Measurements from ENCODE around the gene ZBTB32. TPM values are rescaled to one million over a fixed set of nuclear protein-coding genes. Genes with fewer than 3 reads are reported as not detected.

The ZBTB32 gene
- total RNA-seq, 4 donors from 2014 or later, result 0.38 TPM; not detected in 3

- 49 to 60% methylated on average over 1 to 8 of the region's 9 CpGs for WGBS, 2 donors
- H3K4me3 ChIP-seq, result no peak overlapping the region
These were observed 1.0 kb upstream of the ZBTB32 start for GRCh38 chr19:35703343-35703742.

GRCh38 chr19:35708391-35708790 lies 4.0 kb downstream of the ZBTB32 start:
- H3K36me3 ChIP-seq, result no peaks in the 10 kb centered on the region
- no peak for DNase-seq
- no peaks in the 10 kb centered on the region for H3K9me3 ChIP-seq
- peaks cover 0 to 52% (median 0%) of the 10 kb centered on the region in 3 donors for H3K4me1 ChIP-seq
- no peak overlapping the region for H3K27ac ChIP-seq
- WGBS, 2 donors, result 100% methylated on average over 1 of the region's 1 CpG; no CpG with 5 or more reads in 1 of the 2 donors
- no peak overlapping the region for H3K4me3 ChIP-seq
- intact Hi-C loops (cut with DNase I), result no loop called here
- TF ChIP-seq POLR2A (IDR thresholded peaks at IDR 0.05), result no peak
- peaks cover 0 to 3% (median 0%) of the 10 kb centered on the region in 4 donors for H3K27me3 ChIP-seq

More at GRCh38 chr19:35703343-35703742, 1.0 kb upstream of the ZBTB32 start:
- peaks cover 3 to 38% (median 11%) of the 10 kb centered on the region in 3 donors for H3K4me1 ChIP-seq
- intact Hi-C loops (cut with DNase I), result no loop called here
- H3K27me3 ChIP-seq, result peaks cover 0 to 8% (median 0%) of the 10 kb centered on the region in 4 donors
- H3K9me3 ChIP-seq, result no peaks in the 10 kb centered on the region
- DNase-seq, result no peak
- no peaks in the 10 kb centered on the region for H3K36me3 ChIP-seq
- H3K27ac ChIP-seq, result peak overlapping the region in 1 of 4 donors; percentile 52
- TF ChIP-seq, protein P1, sequence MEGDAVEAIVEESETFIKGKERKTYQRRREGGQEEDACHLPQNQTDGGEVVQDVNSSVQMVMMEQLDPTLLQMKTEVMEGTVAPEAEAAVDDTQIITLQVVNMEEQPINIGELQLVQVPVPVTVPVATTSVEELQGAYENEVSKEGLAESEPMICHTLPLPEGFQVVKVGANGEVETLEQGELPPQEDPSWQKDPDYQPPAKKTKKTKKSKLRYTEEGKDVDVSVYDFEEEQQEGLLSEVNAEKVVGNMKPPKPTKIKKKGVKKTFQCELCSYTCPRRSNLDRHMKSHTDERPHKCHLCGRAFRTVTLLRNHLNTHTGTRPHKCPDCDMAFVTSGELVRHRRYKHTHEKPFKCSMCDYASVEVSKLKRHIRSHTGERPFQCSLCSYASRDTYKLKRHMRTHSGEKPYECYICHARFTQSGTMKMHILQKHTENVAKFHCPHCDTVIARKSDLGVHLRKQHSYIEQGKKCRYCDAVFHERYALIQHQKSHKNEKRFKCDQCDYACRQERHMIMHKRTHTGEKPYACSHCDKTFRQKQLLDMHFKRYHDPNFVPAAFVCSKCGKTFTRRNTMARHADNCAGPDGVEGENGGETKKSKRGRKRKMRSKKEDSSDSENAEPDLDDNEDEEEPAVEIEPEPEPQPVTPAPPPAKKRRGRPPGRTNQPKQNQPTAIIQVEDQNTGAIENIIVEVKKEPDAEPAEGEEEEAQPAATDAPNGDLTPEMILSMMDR (IDR thresholded peaks at IDR 0.05), result no peak
- no peak for TF ChIP-seq POLR2A (IDR thresholded peaks at IDR 0.05)

GRCh38 chr19:35710784-35711723 lies 6.7 kb downstream of the ZBTB32 start:
- H3K36me3 ChIP-seq, result no peaks in the 10 kb centered on the region
- no peak for DNase-seq
- H3K9me3 ChIP-seq, result no peaks in the 10 kb centered on the region
- no peak overlapping the region for H3K4me3 ChIP-seq
- TF ChIP-seq POLR2A (IDR thresholded peaks at IDR 0.05), result no peak
- TF ChIP-seq, protein P1 (IDR thresholded peaks at IDR 0.05), result no peak
- WGBS, 2 donors, result 40 to 47% methylated on average over 12 of the region's 13 CpGs
- H3K27me3 ChIP-seq, result no peaks in the 10 kb centered on the region
- H3K27ac ChIP-seq, result peak overlapping the region in 1 of 4 donors; percentile 24
- intact Hi-C loops (cut with DNase I), result loop anchor here (10.0 kb wide), 1 partner anchor 166 kb away; the partner anchor contains the start of gene TMEM147
- H3K4me1 ChIP-seq, result peaks cover 10 to 59% (median 10%) of the 10 kb centered on the region in 3 donors

- H3K4me3 ChIP-seq, result peak overlapping the region in 1 of 4 donors; percentile 23
- no peaks in the 10 kb centered on the region for H3K36me3 ChIP-seq
- 67 to 78% methylated on average over 10 to 11 of the region's 11 CpGs for WGBS, 2 donors
- intact Hi-C loops (cut with DNase I), result loop anchor here (10.0 kb wide), 1 partner anchor 168 kb away; the partner anchor contains the start of gene TMEM147
- no peaks in the 10 kb centered on the region for H3K9me3 ChIP-seq
- DNase-seq, result no peak
- H3K27ac ChIP-seq, result peak overlapping the region in 2 of 4 donors; percentile 4 to 49
- no peak for TF ChIP-seq POLR2A (IDR thresholded peaks at IDR 0.05)
- TF ChIP-seq, protein P1 (IDR thresholded peaks at IDR 0.05), result no peak
- no peaks in the 10 kb centered on the region for H3K27me3 ChIP-seq
- peaks cover 12 to 56% (median 13%) of the 10 kb centered on the region in 3 donors for H3K4me1 ChIP-seq
These were observed 8.5 kb downstream of the ZBTB32 start for GRCh38 chr19:35712567-35713505.

- H3K27ac ChIP-seq, result peak overlapping the region in 2 of 4 donors; percentile 2 to 4
- TF ChIP-seq, protein P1 (IDR thresholded peaks at IDR 0.05), result no peak
- no peak for TF ChIP-seq POLR2A (IDR thresholded peaks at IDR 0.05)
These were observed 9.1 kb downstream of the ZBTB32 start for GRCh38 chr19:35713506-35713850.

More at GRCh38 chr19:35713506-35713850, 9.1 kb downstream of the ZBTB32 start:
- H3K9me3 ChIP-seq, result no peaks in the 10 kb centered on the region
- DNase-seq, result no peak
- WGBS, 2 donors, result 57 to 63% methylated on average over 2 of the region's 2 CpGs
- intact Hi-C loops (cut with DNase I), result loop anchor here (10.0 kb wide), 1 partner anchor 169 kb away; the partner anchor contains the start of gene TMEM147
- H3K4me3 ChIP-seq, result peak overlapping the region in 1 of 4 donors; percentile 23
- H3K4me1 ChIP-seq, result peaks cover 12 to 51% (median 13%) of the 10 kb centered on the region in 3 donors
- H3K36me3 ChIP-seq, result no peaks in the 10 kb centered on the region
- no peaks in the 10 kb centered on the region for H3K27me3 ChIP-seq
